ENCODE data around the gene RGS17. TPM values are rescaled to one million over a fixed set of nuclear protein-coding genes. Genes with fewer than 3 reads are reported as not detected.

RGS17 gene
- total RNA-seq, 1 donor from 2014 or later: 8.0 TPM

DNA sequence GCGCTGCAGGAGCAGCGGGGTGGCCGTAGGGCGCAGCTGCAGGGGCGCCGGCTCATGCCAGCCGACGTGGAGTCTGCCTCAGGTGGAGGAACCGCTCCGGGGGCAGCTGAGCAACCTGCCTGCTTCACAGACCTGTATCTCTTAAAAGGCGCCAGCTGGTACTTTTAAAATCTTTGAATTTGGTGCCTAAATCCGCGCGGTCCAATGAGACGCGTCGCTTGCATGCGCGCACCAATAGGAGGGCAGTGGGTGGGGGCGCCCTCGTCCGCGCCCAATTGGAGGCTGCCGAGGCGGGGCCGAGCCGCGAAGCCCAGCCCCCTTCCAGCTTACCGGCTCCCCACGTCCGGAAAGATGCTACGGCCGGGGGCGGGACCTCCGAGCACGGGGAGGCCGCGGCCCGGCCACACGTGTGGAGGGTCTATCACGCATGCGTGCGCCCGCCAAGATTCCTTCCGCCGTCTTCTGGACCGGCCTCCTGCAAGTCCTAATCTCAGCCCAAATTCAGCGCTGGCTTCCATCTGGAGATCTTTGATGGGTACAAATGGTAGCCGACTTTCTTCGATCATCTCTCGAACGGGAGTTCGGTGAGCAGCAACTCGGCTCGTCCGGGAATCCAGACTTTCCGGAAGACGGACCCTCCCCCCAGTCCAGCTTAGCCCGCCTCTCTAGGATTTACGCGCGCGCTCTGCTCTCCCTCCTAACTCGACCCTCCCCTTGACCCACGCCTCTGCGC is 148.0 kb downstream of the RGS17 start, which contains the start of gene FBXO5:
Gene FBXO5 (minus strand): TSS at position 138 of the 733 bp plus-strand sequence. CDS start 82 bp downstream, at position 56.
- DNase-seq (ENCODE audit: low read depth): peak; percentile 55
- TF ChIP-seq, protein P1, sequence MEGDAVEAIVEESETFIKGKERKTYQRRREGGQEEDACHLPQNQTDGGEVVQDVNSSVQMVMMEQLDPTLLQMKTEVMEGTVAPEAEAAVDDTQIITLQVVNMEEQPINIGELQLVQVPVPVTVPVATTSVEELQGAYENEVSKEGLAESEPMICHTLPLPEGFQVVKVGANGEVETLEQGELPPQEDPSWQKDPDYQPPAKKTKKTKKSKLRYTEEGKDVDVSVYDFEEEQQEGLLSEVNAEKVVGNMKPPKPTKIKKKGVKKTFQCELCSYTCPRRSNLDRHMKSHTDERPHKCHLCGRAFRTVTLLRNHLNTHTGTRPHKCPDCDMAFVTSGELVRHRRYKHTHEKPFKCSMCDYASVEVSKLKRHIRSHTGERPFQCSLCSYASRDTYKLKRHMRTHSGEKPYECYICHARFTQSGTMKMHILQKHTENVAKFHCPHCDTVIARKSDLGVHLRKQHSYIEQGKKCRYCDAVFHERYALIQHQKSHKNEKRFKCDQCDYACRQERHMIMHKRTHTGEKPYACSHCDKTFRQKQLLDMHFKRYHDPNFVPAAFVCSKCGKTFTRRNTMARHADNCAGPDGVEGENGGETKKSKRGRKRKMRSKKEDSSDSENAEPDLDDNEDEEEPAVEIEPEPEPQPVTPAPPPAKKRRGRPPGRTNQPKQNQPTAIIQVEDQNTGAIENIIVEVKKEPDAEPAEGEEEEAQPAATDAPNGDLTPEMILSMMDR (conservative IDR thresholded peaks at IDR 0.05; ENCODE audit: low read depth, low read length): no peak
- peak within 1 kb of the TSS; percentile 88 for H3K4me3 ChIP-seq (ENCODE audit: low read depth, low read length)

- peak overlapping the region; percentile 88 for H3K4me3 ChIP-seq (ENCODE audit: low read depth, low read length)
- TF ChIP-seq, protein P1 (conservative IDR thresholded peaks at IDR 0.05; ENCODE audit: low read depth, low read length): no peak
- DNase-seq (ENCODE audit: low read depth): no peak
Observed at GRCh38 chr6:152981989-152982903, 148.8 kb downstream of the RGS17 start.

- DNase-seq (ENCODE audit: low read depth): no peak
- TF ChIP-seq, protein P1 (conservative IDR thresholded peaks at IDR 0.05; ENCODE audit: low read depth, low read length): no peak
- peak overlapping the region; percentile 88 for H3K4me3 ChIP-seq (ENCODE audit: low read depth, low read length)
Observed at GRCh38 chr6:152981219-152981618, 149.9 kb downstream of the RGS17 start.

DNA sequence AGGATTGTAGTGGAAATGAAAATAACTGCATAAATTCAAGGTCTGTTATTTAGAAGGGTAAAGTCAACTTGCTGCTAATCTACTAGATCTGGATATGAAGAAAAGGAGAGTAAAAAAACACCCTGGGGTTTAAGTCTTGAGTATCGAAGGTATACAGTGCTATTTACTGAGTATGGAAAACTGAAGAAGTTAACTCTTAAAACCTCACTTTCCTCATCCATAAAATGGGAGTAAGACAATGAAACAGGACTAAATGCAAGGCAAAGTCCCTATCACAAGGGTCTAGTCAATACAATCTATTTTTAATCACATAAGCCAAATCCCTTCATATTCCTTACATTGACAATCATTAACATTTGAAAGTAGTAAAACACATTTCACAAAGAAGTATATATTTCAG is 150.4 kb downstream of the RGS17 start:
- TF ChIP-seq, protein P1 (conservative IDR thresholded peaks at IDR 0.05; ENCODE audit: low read depth, low read length): no peak
- no peak for DNase-seq (ENCODE audit: low read depth)
- no peak overlapping the region for H3K4me3 ChIP-seq (ENCODE audit: low read depth, low read length)

DNA sequence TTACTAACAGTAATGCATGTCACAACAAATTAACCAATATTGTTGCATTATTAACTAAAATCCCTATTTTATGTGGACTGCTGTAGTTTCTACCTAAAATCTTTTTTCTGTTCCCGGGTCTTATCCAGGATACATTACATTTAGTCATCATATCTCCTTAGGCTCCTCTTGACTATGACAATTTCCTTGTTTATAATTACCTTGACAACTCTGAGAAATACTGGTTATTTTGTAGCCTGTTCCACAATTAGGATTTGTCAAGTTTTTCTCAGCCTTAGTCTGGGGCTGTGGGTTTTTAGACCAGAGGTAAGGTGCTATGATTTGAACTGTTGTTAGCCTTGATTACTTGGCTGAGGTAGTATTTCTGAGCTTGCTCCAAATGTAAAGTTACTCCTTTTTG is 152.0 kb downstream of the RGS17 start:
- no peak overlapping the region for H3K4me3 ChIP-seq (ENCODE audit: low read depth, low read length)
- DNase-seq (ENCODE audit: low read depth): no peak
- TF ChIP-seq, protein P1 (conservative IDR thresholded peaks at IDR 0.05; ENCODE audit: low read depth, low read length): no peak

DNA sequence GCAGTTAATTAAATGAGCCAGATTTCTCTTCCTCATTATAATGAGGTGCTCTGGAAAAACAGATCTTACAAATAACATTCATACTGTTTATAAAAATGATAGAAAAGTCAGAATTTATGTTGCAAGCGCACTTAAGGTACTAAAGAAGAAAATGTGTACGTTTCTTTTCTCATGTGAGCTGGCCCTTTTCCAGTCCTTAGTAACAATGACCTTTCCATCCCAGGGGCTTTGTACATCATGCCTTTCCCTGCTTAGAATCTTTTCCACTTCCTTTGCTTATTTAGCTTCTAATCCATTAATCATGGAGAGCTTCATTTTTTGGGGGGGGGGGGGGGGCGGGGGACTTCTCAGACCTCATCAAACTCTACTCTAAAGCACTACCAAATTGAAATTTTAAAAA is 153.0 kb downstream of the RGS17 start:
- DNase-seq (ENCODE audit: low read depth): no peak
- TF ChIP-seq, protein P1 (conservative IDR thresholded peaks at IDR 0.05; ENCODE audit: low read depth, low read length): no peak
- no peak overlapping the region for H3K4me3 ChIP-seq (ENCODE audit: low read depth, low read length)
